GM18499 (cell line): ENCODE measurements around the gene ARMH1.
A peak's percentile ranks its signal among the peaks of the same experiment; 100 is the strongest.
"Not testable (repeated sequence)": the region's sequence is repeated elsewhere in the genome, so short reads cannot be mapped to it uniquely, and the experiment has no call there.

Experiments
- ATAC-seq: cut with Tn5 transposase; IDR thresholded peaks from one replicate; pipeline ENCODE4 v1.9.1; 2021; ENCODE audit warnings: moderate number of reproducible peaks; ENCODE audit not compliant: insufficient read depth, unreplicated experiment

ARMH1 gene

DNA sequence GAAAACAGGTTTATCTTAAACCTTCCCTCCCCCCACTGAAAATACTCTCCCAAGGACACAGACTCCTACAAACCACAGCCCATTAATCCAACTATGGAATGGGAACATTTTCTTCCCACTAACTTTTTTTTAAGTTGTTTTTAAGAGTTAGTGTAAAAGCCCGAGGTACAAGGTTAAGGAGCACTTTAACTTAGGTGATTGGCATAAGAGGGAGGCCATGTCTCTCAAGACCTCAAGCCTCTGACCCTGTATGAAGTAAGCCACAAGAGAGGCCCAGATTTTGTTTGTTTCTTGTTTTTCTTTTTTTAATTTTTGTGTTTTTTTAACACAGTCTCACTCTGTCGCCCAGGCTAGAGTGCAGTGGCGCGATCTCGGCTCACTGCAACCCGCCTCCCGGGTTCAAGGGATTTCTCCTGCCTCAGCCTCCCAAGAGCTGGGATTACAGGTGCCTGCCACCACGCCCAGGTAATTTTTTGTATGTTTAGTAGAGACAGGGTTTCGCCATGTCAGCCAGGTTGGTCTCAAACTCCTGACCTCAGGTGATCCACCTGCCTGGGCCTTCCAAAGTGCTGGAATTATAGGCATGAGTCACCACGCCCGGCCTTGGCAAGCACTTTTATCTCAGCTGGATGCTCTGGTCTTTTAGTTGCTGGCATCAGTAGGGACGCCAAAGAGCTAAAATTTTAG, 14.4 kb downstream of the ARMH1 start:
- ATAC-seq: no peak

- ATAC-seq: no peak
Measured at GRCh38 chr1:44689447-44689765, 14.9 kb downstream of the ARMH1 start.

DNA sequence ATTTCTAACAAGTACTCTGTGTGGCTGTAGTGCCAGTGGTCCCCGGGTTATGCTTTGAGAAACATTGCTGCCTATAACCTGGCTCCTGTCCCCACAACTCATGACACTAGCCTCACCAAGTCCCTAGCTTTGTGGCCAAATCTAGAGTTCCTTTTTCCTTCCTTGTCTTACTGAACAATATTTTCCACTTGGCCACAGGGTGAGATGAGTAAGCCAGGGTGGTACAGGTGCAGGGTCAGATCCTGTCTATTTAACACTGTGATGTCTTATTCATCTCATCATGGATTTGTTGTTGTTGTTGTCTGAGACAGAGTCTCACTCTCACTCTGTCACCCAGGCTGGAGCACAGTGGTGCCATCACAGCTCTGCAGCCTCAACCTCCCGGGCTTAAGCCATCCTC, 18.6 kb downstream of the ARMH1 start:
- ATAC-seq: no peak

DNA sequence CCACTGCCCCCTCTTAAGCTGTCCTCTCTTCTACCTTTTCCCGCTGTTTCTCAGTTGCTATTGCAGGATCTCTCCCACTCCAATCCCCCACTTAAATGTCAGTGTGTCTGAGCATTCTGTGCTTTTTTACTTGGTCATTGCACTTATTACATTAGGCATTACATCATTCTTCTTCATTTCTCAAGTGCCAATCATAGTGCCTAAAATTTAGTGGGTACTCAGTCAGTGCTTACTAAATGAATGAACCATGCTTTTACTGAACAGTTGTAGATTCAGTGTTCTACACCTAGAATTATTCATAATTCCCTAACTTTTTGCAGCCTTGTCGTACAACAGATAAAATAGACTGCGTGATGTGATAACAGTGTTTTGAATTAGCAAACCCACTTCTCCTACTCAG, 19.4 kb downstream of the ARMH1 start:
- ATAC-seq: no peak

DNA sequence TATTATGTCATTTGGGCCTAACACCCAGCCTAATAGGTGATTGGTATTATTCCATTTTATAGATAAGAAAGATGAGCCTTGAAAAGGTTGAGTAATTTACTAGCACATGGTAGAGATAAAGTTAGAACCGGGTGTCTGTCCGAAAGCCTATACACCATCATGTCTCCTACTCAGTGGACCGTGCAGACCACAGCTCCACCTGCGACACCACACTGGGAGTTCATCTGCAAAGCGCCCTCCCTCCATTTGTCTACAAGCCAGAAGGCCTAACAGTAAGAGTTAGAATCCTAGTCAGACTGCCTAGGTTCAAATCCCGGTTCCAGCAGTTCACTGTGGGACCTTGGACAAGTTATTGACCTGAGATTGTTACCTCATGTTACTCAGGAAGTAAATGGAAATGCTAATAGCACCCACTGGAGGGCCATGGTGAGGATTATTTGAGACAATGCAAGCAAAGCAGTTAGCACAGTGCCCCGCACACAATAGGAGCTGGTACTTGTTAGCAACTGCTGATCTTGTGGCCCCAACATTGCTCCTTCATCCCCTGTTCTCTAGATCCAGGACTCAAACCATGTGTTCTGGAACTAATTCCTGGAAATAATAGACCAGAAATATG, 20.5 kb downstream of the ARMH1 start:
- peak; percentile 59 for ATAC-seq

GRCh38 chr1:44695671-44696070, 21.2 kb downstream of the ARMH1 start:
- no peak for ATAC-seq

GRCh38 chr1:44696101-44696500, 21.6 kb downstream of the ARMH1 start:
- no peak for ATAC-seq

DNA sequence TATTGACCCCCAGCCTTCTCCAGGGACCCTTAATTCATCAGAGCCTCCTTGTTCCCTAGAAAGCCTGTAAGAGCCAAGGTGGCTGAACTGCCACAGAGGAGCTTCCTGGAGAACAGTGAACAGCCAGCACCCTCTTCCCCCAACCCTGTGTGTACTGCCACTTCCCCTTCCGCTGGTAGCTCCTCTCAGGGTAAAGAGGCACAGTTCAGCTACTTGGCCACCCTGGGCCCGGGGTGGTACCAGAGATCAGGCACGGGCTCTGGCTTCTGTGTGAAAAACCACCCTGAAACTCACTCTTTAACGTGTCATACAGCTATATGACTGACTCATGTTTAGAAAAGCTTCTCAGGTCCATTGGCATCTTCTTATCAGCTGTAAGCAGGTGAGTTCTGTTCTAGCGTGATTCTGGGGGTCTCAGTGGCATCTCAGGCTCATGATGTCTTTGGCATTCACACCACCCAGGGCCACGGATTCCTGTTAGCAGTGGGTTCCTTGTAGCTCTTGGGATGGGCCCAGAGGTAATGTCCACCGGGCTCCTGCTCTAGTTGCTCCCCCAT, 22.4 kb downstream of the ARMH1 start:
- ATAC-seq: no peak

GRCh38 chr1:44698138-44698537, 23.6 kb downstream of the ARMH1 start:
- no peak for ATAC-seq

DNA sequence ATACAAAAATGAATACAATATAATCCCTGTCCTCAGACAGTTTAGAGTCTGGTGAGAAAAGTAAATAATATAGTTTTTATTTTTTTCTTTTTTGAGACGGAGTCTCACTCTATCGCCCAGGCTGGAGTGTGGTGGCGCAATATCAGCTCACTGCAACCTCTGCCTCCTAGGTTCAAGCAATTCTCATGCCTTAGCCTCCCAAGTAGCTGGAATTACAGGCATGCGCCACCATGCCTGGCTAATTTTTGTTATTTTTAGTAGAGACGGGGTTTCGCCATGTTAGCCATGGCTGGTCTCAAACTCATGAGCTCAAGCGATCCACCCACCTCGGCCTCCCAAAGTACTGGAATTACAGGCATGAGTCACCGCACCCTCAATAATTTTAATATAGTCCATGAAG, 24.9 kb downstream of the ARMH1 start:
- ATAC-seq: not testable (repeated sequence)

- no peak for ATAC-seq
Measured at GRCh38 chr1:44700573-44700972, 26.1 kb downstream of the ARMH1 start.

- ATAC-seq: no peak
Measured at GRCh38 chr1:44701141-44701573, 26.6 kb downstream of the ARMH1 start.

- ATAC-seq: no peak
Measured at GRCh38 chr1:44705470-44705869, 31.0 kb downstream of the ARMH1 start.

- no peak for ATAC-seq
Measured at GRCh38 chr1:44705938-44706337, 31.4 kb downstream of the ARMH1 start.

DNA sequence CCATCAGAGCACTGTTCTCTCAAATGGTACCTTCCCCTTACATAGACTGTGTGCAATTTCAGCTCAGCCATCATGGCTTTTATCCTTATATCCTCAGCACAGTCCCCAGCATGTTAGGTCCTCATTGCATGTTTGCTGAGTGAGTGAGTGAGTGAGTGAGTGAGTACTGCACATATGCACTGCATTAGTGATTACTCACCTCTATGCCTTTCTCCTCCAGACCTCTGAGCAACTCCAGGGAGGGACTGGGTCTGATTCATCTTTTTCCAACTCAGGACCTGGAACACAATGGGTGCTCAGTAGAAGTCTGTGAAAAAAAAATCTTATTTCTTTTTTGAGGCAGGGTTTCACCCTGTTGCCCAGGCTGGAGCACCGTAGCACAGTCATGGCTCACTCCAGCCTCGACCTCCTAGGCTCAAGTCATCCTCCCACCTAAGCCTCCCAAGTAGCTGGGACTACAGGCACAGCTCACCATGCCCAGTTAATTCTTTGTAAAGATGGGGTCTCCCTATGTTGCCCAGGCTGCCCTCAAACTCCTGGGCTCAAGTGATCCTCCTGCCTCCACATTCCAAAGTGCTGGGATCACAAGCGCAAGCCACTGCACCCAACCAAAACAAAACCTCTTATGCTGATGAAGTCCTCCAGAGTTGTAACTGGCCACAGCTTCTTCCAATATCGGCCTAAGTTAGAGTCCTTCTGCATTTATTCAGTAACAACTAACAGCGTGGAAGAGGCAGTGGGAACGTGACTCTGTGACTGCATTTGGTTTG, 32.8 kb downstream of the ARMH1 start:
- no peak for ATAC-seq

- no peak for ATAC-seq
Measured at GRCh38 chr1:44707959-44708831, 33.7 kb downstream of the ARMH1 start.

- ATAC-seq: no peak
Measured at GRCh38 chr1:44713321-44713781, 38.8 kb downstream of the ARMH1 start.

DNA sequence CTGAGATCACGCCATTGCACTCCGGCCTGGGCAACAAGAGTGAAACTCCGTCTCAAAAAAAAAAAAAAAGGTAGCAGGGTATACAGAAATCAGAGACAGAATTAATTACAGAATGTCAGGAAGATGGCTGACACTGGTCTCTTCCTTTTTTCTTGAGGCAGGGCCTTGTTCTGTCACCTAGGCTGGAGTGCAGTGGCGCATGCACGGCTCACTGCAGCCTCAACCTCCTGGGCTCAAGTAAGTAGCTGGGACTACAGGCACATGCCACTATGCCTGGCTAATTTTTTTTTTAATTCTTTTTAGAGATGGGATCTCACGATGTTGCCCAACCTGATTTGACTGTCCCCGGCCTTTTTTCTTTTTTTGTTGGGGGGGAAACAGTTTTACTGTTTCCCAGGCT, 40.0 kb downstream of the ARMH1 start:
- ATAC-seq: no peak

DNA sequence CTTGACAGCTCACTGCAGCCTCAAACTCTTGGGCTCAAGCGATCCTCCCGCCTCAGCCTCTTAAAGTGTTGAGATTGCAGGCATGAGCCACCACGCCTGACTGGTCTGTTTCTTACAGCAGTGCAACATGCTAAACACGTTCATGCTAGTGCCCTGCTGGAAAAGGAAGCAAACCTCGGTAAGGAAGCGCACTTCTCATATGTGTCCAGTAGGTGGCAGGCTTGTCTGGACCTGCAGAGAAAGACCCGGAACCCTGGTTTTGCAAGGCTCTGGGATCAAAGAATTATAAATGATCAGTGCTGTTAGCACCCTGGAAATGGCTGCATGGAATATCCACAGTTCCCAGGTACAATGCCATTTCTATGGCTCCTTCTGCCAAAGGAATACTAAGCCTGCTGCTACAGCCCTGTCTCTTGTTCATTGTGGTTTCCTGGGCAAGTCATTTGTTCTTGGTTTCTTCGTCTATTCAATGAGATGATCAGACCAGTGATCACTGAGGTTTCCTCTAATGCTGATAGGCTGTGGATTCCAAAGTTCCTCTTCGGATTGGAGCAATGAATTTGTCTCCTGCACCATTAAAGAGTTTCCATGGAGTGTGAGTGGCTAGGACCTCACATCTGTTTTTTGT, 40.5 kb downstream of the ARMH1 start:
- ATAC-seq: no peak

DNA sequence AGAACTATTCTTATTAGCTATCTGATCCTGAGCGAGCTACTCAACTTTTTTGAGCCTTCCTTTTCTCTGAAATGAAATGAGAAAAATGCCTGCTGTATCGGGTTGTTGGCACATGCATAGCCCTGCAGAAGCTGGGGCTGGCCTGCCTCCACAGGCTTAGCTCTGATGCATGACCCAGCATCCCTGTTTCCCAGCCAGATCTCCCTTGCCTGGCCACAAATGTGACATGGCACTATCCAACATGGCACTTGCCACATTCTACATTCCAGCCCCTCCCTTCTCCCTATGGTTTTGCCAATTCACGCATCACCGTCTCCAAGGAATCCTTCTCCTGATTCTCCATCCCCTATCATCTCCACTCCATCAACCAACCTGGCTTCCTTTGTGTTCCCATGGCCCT, 42.6 kb downstream of the ARMH1 start:
- no peak for ATAC-seq
